ENCODE measurements around the gene HES7. TPM values are rescaled to one million over a fixed set of nuclear protein-coding genes. Genes with fewer than 3 reads are reported as not detected.

HES7 gene
- total and polyA plus RNA-seq, 8 donors: 0.58 to 0.92 TPM; not detected in 6

- 0 to 2% (median 0%) methylated on average over 35 of the region's 35 CpGs for WGBS, 5 donors
These were observed 2.1 kb upstream of the HES7 start for GRCh38 chr17:8125947-8126490.

GRCh38 chr17:8125154-8125946, 1.4 kb upstream of the HES7 start:
- Histone ChIP-seq H3K9me3 (no peaks in the 10 kb centered on the region), H3K27me3 (peaks cover 0 to 97% (median 55%) of the 10 kb centered on the region in 3 donors), H3K36me3 (no peaks in the 10 kb centered on the region), H3K4me3 (peak overlapping the region; percentile 65 to 72 (median 68)), H3K4me1 (peaks cover 68 to 74% (median 72%) of the 10 kb centered on the region in 4 donors), H3K27ac (peak overlapping the region in 4 of 5 donors; percentile 33 to 81 (median 51))
- TF ChIP-seq POLR2AphosphoS5 (IDR thresholded peaks at IDR 0.05) (peak in 1 of 3 donors; percentile 57), POLR2A (IDR thresholded peaks at IDR 0.05) (no peak), EP300 (IDR thresholded peaks at IDR 0.05) (no peak), CTCF (IDR thresholded peaks at IDR 0.05) (no peak)
- intact Hi-C loops (cut with DNase I; ENCODE audit: low total_unique reads): no loop called here
- DNase-seq: peak; percentile 83 to 93
- WGBS, 5 donors: 0 to 4% (median 3%) methylated on average over 37 to 40 of the region's 40 CpGs

More at GRCh38 chr17:8125947-8126490, 2.1 kb upstream of the HES7 start:
- peaks cover 0 to 96% (median 49%) of the 10 kb centered on the region in 3 donors for H3K27me3 ChIP-seq
- intact Hi-C loops (cut with DNase I; ENCODE audit: low total_unique reads): no loop called here
- no peaks in the 10 kb centered on the region for H3K9me3 ChIP-seq
- peak overlapping the region; percentile 65 to 72 (median 68) for H3K4me3 ChIP-seq
- H3K27ac ChIP-seq: peak overlapping the region; percentile 22 to 81 (median 36)
- TF ChIP-seq POLR2AphosphoS5 (IDR thresholded peaks at IDR 0.05) (no peak), POLR2A (IDR thresholded peaks at IDR 0.05) (no peak), EP300 (IDR thresholded peaks at IDR 0.05) (no peak), CTCF (IDR thresholded peaks at IDR 0.05) (no peak)
- H3K36me3 ChIP-seq: no peaks in the 10 kb centered on the region
- DNase-seq: peak in 1 of 2 donors; percentile 67
- H3K4me1 ChIP-seq: peaks cover 62 to 67% (median 65%) of the 10 kb centered on the region in 4 donors

- H3K4me3 ChIP-seq: peak overlapping the region; percentile 43 to 70 (median 50)
- DNase-seq: no peak
- intact Hi-C loops (cut with DNase I; ENCODE audit: low total_unique reads): no loop called here
These were observed 646 bp upstream of the HES7 start for GRCh38 chr17:8124350-8125153.

More at GRCh38 chr17:8124350-8125153, 646 bp upstream of the HES7 start:
- H3K4me1 ChIP-seq: peaks cover 73 to 82% (median 79%) of the 10 kb centered on the region in 4 donors
- TF ChIP-seq POLR2A (IDR thresholded peaks at IDR 0.05) (no peak), CTCF (IDR thresholded peaks at IDR 0.05) (no peak), EP300 (IDR thresholded peaks at IDR 0.05) (no peak), POLR2AphosphoS5 (IDR thresholded peaks at IDR 0.05) (no peak)
- no peaks in the 10 kb centered on the region for H3K36me3 ChIP-seq
- peaks cover 0 to 91% (median 55%) of the 10 kb centered on the region in 3 donors for H3K27me3 ChIP-seq
- H3K27ac ChIP-seq: peak overlapping the region in 1 of 5 donors; percentile 64
- WGBS, 5 donors: 3 to 5% (median 4%) methylated on average over 24 of the region's 24 CpGs
- H3K9me3 ChIP-seq: no peaks in the 10 kb centered on the region

All from stomach (tissue), 9 donors.